Measurements from ENCODE around the gene DNER.
"Not testable (repeated sequence)": the region's sequence is repeated elsewhere in the genome, so short reads cannot be mapped to it uniquely, and the experiment has no call there.

DNER gene

DNA sequence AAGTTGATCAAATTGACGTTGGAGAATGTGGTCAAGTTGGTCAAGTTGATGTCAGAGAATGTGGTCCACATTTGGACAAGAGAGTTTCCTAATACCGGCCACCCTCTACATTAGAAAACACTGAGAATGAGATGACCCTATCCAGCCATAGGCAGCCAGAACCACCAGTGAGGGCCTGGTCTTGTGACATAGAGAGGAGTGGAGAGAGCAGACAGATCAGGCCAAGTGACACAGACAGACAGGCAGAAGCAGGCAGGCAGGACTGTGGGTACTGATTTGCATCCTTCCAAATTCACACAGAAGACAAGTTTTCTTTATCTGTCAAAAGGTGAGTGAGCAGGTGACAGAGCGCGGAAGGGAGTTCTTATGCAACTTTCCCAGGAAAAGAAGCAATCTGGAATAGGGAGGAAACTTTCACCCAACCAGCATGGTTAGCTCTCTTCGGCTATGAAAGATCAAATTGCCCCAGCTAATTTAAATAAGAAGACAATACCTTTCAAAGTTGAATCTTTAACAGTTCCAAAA, 334.2 kb downstream of the DNER start:
- DNase-seq = no peak

DNA sequence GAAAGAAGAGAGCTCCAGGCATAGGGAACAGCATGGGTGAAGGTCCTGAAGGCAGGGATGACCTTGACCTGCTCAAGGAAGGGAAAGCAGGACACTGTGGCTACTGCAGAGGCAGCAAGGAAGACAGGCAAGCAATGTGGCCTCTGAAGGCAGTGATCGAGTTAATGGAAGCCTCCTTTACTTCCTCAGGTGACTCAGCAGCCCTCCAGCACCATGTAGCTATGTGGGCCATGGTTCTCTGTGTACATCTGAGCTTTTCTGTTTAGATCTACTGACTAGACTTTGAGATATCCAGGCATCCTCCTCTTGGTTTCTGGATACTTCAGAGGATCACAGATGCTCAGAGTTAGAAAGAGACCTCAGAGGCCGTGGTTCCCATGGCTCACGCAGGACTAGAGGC, 336.0 kb downstream of the DNER start:
- DNase-seq = no peak

DNA sequence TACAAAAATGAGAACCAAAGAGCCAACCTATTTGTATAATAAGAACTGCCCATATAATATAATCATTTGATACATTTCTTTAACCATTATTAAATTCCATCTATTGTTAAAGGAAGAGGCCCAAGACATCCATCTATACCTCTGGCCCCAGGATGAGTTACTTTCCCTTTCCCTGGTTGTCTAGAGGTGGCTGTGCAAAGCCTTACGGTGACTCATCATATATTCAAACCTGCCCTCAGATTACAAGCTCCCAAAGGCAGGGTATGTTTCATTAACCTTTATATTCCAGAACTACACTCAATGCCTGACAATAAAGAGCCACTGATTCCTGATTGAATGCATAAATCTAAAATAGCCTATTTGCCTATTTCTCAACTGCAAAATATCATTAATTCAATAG, 337.5 kb downstream of the DNER start:
- no peak for DNase-seq

- no peak for DNase-seq
Observed at GRCh38 chr2:229375251-229375650, 339.1 kb downstream of the DNER start.

DNA sequence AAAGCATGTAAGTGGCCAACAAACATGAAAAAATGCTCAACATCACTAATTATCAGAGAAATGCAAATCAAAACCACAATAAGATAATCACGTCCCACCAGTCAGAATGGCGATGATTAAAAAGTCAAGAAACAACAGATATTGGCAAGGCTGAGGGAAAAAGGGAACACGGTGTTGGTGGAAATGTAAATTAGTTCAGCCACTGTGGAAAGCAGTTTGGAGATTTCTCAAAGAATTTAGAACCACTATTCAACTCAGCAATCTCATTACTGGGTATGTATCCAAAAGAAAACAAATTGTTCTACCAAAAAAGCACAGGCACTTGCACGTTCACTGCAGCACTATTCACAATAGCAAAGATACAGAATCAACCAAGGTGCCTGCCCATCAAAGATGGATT, 341.0 kb downstream of the DNER start:
- DNase-seq = not testable (repeated sequence)

- no peak for DNase-seq
Observed at GRCh38 chr2:229372207-229372606, 342.1 kb downstream of the DNER start.

- DNase-seq = no peak
Observed at GRCh38 chr2:229371086-229371485, 343.3 kb downstream of the DNER start.

- no peak for DNase-seq
Observed at GRCh38 chr2:229370509-229370908, 343.8 kb downstream of the DNER start.

GRCh38 chr2:229363185-229363814, 351.1 kb downstream of the DNER start:
- DNase-seq = no peak

- no peak for DNase-seq
Observed at GRCh38 chr2:229350883-229351282, 363.5 kb downstream of the DNER start.

- no peak for DNase-seq
Observed at GRCh38 chr2:229350117-229350805, 364.1 kb downstream of the DNER start.

GRCh38 chr2:229348128-229348527, 366.2 kb downstream of the DNER start:
- no peak for DNase-seq

DNA sequence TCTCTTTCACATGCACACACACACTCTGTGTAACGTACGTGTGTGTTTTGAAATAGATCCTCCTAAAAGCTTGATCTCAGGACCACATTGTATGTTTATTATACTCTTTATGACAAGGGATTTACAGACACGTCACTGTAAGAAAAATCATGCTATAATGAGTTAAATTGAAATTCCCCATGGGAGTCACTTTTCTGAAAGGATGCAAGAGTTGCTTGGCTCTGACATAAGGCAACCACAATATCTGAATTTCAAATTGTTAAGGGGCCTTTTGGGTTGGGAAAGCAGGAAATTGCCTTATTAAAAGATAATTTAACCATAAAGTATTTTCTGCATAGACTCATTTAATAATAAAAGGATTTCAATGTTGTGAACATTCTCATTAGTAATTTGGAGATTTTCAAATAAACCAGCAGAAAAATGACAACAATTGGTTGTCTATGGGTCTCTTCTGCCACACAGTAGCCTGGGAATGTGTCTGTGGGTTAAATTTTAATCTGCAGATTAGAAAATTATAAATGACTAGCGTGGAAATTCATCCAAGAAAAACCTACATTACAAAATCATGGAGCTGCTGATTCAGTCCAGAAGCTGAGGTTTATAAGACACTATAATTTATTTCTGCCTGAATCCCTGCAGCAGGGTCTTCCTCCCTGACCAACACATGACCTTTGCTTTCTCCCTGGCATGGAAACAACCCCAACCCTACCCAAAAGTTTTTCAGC, 367.4 kb downstream of the DNER start:
- DNase-seq = no peak

- no peak for DNase-seq
Observed at GRCh38 chr2:229344955-229345354, 369.4 kb downstream of the DNER start.

- no peak for DNase-seq
Observed at GRCh38 chr2:229344151-229344551, 370.2 kb downstream of the DNER start.

- no peak for DNase-seq
Observed at GRCh38 chr2:229343661-229344060, 370.7 kb downstream of the DNER start.

- no peak for DNase-seq
Observed at GRCh38 chr2:229342376-229342775, 372.0 kb downstream of the DNER start.

DNA sequence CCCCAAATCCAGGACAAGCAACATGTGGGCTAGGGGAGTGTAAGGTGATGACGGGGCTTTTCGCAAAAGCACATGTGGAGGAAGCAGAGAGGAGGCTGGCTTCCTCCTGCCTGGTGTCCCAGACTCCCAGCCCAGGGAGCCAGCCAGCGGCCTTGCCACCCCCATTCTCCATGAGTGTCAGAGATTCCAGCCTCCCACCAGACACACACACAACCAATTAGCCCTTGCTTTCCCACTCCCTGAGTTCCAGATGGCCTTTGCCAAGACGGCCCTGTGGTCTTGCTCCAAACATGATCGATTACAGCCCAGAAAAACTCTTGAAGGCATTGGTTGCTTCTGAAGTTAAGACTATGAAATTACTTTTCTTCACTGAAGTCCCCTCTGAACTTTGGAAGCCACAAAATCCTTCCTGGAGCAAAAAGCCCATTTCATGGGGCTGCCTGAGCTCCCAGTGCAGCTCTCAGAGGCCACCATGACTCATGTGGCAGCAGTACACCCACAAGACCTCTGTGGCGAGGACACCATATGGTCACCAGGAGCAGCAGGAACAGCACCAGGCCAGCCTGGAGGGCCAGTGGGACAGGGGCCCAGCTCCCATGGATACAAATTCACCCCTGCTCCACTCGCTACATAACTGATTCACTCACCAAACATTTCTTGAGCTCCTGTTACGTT, 374.1 kb downstream of the DNER start:
- no peak for DNase-seq

GRCh38 chr2:229339618-229340017, 374.7 kb downstream of the DNER start:
- DNase-seq = no peak

DNA sequence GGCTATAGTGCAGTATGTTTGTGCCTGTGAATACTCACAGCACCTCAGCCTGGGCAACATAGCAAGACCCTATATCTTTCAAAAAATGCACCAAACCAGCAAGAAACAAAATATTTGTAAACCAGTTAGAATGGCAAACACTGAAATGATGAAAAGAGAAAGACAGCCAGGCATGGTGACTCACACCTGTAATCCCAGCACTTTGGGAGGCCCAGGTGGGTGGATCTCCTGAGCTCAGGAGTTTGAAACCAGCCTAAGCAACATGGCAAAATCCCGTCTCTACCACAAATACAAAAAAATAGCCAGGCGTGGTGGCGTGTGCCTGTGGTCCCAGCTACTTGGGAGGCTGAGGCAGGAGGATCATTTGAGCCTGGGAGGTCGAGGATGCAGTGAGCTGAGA, 375.2 kb downstream of the DNER start:
- DNase-seq = not testable (repeated sequence)

- no peak for DNase-seq
Observed at GRCh38 chr2:229335877-229336346, 378.4 kb downstream of the DNER start.

GRCh38 chr2:229335330-229335729, 379.0 kb downstream of the DNER start:
- DNase-seq = no peak

DNA sequence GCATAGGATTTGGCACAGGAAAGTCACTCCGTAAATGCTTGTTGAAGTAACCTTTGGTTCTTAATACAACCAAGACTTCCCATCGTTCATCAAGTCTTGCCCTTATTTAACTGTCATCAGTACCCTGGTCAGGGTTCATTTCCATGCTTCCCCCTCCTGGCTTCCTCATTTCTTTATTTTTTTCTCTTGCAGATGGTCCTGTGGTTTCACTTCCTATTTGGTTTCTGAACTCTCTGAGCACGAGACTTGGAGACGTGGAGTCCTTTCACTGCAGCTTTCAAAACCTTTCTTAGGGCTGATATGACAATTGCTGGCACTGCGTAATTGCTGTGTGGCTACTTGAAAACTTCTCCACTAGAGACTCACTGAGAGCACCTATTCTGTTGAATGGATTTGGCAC, 383.4 kb downstream of the DNER start:
- DNase-seq = peak; percentile 13 to 53
